Retina (tissue), 1 donor: Measurements from ENCODE around the gene NOL6.

ENCODE experiments used
- DNase-seq: peaks from one replicate; pipeline ENCODE4 v3.0.0-alpha.2; 2016

Gene NOL6

GRCh38 chr9:33452828-33453271 is 20.9 kb downstream of the NOL6 start:
- DNase-seq: peak; percentile 64

GRCh38 chr9:33450621-33451146 is 23.0 kb downstream of the NOL6 start:
- no peak for DNase-seq

GRCh38 chr9:33449715-33450114 is 24.0 kb downstream of the NOL6 start:
- DNase-seq: no peak

GRCh38 chr9:33447799-33448553 is 25.7 kb downstream of the NOL6 start:
- DNase-seq: peak; percentile 71

- peak; percentile 82 for DNase-seq
Measured at GRCh38 chr9:33446946-33447798, 26.6 kb downstream of the NOL6 start, which contains the start of gene AQP3. Gene AQP3, minus strand, starts transcription at chr9:33447593. Its CDS starts 63 bp downstream, at chr9:33447530.

GRCh38 chr9:33446240-33446945 is 27.3 kb downstream of the NOL6 start:
- peak; percentile 19 for DNase-seq

- DNase-seq: no peak
Measured at GRCh38 chr9:33445389-33446239, 28.1 kb downstream of the NOL6 start.

- no peak for DNase-seq
Measured at GRCh38 chr9:33443464-33444154, 30.1 kb downstream of the NOL6 start.

- no peak for DNase-seq
Measured at GRCh38 chr9:33443047-33443446, 30.7 kb downstream of the NOL6 start.

GRCh38 chr9:33442125-33442524 is 31.6 kb downstream of the NOL6 start:
- no peak for DNase-seq

GRCh38 chr9:33440609-33441008 is 33.1 kb downstream of the NOL6 start:
- no peak for DNase-seq

GRCh38 chr9:33440204-33440603 is 33.5 kb downstream of the NOL6 start:
- DNase-seq: no peak

GRCh38 chr9:33439731-33440130 is 34.0 kb downstream of the NOL6 start:
- DNase-seq: no peak

- no peak for DNase-seq
Measured at GRCh38 chr9:33438926-33439680, 34.6 kb downstream of the NOL6 start.

GRCh38 chr9:33437898-33438297 is 35.8 kb downstream of the NOL6 start:
- DNase-seq: no peak

- DNase-seq: no peak
Measured at GRCh38 chr9:33437205-33437604, 36.5 kb downstream of the NOL6 start.

GRCh38 chr9:33436445-33436844 is 37.3 kb downstream of the NOL6 start:
- no peak for DNase-seq

- DNase-seq: no peak
Measured at GRCh38 chr9:33435821-33436277, 37.9 kb downstream of the NOL6 start.

GRCh38 chr9:33434317-33435105 is 39.2 kb downstream of the NOL6 start:
- DNase-seq: no peak

- no peak for DNase-seq
Measured at GRCh38 chr9:33433871-33434270, 39.9 kb downstream of the NOL6 start.
